ENCODE results near the gene MS4A14. TPM values are rescaled to one million over a fixed set of nuclear protein-coding genes. Genes with fewer than 3 reads are reported as not detected.

Gene MS4A14
- polyA plus RNA-seq, 4 donors, result 0.12 to 1.2 TPM; not detected in 2

DNA sequence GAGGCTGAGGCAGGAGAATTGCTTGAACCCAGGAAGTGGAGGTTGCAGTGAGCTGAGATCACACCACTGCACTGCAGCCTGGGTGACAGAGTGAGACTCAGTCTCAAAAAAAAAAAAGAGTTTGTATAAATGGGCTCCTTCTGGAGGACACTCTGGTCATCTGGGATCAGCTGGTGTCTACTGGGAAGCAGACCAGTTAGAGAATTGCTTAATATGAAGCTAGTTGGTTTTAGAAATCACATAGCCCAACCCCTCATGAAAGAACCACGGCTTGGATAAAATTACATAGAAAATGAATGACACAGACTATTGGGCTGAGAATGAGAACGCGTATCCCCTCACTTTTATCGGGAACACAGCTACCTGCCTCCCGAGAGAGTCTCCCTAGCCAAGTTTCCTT is 3.2 kb upstream of the MS4A14 start:
- DNase-seq (no peak), FAIRE-seq (no peak)
- H3K4me3 ChIP-seq (ENCODE audit: low read depth in 1 of 3, low read length in 3 of 3), result no peak overlapping the region
- no peaks in the 10 kb centered on the region for H3K36me3 ChIP-seq (ENCODE audit: control insufficient read depth in 3 of 3, insufficient read depth in 2 of 3, low read depth in 1 of 3, low read length in 3 of 3)
- H3K4me1 ChIP-seq (ENCODE audit: control insufficient read depth in 3 of 3, insufficient read depth in 2 of 3, low read depth in 1 of 3, low read length in 2 of 3), result no peaks in the 10 kb centered on the region
- no peak overlapping the region for H3K27ac ChIP-seq (ENCODE audit: low read depth in 1 of 3, low read length in 2 of 3)
- 87 to 91% (median 91%) methylated on average over 5 of the region's 5 CpGs for WGBS, 3 donors
- H3K9me3 ChIP-seq (ENCODE audit: control insufficient read depth in 2 of 2, insufficient read depth in 1 of 2, low read depth in 1 of 2, low read length in 1 of 2), result no peaks in the 10 kb centered on the region
- no peaks in the 10 kb centered on the region for H3K27me3 ChIP-seq (ENCODE audit: control insufficient read depth in 3 of 3, insufficient read depth in 3 of 3, low read length in 3 of 3)

DNA sequence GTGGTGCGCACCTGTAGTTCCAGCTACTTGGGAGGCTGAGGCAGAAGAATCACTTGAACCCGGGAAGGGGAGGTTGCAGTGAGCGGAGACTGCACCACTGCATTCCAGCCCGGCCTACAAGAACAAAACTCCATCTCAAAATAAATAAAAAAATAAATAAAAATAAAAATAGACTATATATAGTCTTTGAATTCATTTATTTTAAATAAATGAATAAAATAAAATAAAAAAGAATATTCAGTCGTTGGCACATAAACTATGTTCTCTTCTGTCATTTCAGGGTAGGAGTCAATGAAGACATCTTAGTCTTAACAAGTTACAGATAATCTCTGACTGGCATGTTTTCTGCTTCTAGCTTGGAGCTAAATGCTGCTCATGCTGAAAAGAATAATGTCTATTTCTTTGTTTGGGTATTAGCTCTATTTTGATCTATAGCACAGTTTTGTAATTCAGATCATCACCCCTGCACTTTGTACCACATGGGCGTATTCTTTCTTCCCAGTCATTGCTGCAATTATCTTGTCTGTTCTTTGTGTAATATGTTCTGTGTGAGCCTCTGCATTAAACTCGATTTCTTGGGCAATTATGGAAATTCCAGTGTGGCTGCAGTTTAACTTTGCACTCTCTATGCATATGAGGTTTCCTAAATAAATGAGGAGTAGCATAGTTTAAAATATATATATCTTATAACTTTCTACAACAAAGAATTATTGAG is 1.4 kb upstream of the MS4A14 start:
- DNase-seq, result no peak
- 63 to 84% (median 65%) methylated on average over 7 of the region's 7 CpGs for WGBS, 3 donors
- Histone ChIP-seq H3K9me3 (ENCODE audit: control insufficient read depth in 2 of 2, insufficient read depth in 1 of 2, low read depth in 1 of 2, low read length in 1 of 2) (no peaks in the 10 kb centered on the region), H3K27ac (ENCODE audit: low read depth in 1 of 3, low read length in 2 of 3) (no peak overlapping the region), H3K4me3 (ENCODE audit: low read depth in 1 of 3, low read length in 3 of 3) (no peak overlapping the region), H3K4me1 (ENCODE audit: control insufficient read depth in 3 of 3, insufficient read depth in 2 of 3, low read depth in 1 of 3, low read length in 2 of 3) (no peaks in the 10 kb centered on the region), H3K27me3 (ENCODE audit: control insufficient read depth in 3 of 3, insufficient read depth in 3 of 3, low read length in 3 of 3) (no peaks in the 10 kb centered on the region), H3K36me3 (ENCODE audit: control insufficient read depth in 3 of 3, insufficient read depth in 2 of 3, low read depth in 1 of 3, low read length in 3 of 3) (no peaks in the 10 kb centered on the region)
- no peak for FAIRE-seq

DNA sequence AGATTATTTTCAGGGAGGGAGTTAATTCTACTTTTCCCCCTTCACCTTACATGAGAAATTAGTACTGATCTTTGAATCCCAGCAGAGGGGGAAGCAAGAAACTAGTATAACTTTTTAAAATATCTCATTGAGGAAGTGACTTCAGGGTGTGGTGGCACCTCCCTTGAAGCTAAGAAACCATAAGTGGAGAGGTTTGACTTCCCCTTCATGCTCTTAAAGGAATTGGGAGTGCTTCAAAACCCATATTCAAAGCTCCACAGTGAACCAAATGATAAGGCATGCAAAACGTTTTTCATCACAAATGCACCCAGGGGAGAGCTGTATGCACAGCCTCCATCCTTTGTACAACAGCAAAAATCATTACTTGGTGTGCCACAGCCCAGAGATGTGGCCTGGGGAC is 540 bp downstream of the MS4A14 start:
- H3K4me1 ChIP-seq (ENCODE audit: control insufficient read depth in 3 of 3, insufficient read depth in 2 of 3, low read depth in 1 of 3, low read length in 2 of 3), result no peaks in the 10 kb centered on the region
- H3K9me3 ChIP-seq (ENCODE audit: control insufficient read depth in 2 of 2, insufficient read depth in 1 of 2, low read depth in 1 of 2, low read length in 1 of 2), result no peaks in the 10 kb centered on the region
- H3K4me3 ChIP-seq (ENCODE audit: low read depth in 1 of 3, low read length in 3 of 3), result no peak overlapping the region
- FAIRE-seq (no peak), DNase-seq (no peak)
- H3K36me3 ChIP-seq (ENCODE audit: control insufficient read depth in 3 of 3, insufficient read depth in 2 of 3, low read depth in 1 of 3, low read length in 3 of 3), result no peaks in the 10 kb centered on the region
- WGBS, 3 donors, result 0 to 11% (median 7%) methylated on average over 1 of the region's 1 CpG
- H3K27me3 ChIP-seq (ENCODE audit: control insufficient read depth in 3 of 3, insufficient read depth in 3 of 3, low read length in 3 of 3), result no peaks in the 10 kb centered on the region
- H3K27ac ChIP-seq (ENCODE audit: low read depth in 1 of 3, low read length in 2 of 3), result no peak overlapping the region

DNA sequence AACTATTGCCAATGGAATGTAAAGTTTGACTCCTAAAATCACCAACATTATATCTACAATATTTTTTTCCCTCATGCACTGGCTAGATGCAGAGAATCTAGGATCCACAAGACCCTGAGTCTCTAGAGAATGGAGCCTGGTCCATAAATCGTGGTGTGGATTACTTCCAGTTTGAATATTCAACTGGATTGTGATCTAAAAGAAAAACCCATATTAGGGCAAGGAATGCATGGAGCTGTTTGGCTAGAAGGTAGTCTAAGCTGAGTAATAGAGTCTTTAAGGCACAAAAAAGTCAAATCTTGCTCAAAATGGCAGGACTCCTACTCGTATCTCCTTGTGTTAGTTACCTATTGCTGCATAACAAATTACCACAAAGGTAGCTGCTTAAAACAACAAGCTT is 23.8 kb downstream of the MS4A14 start:
- Histone ChIP-seq H3K4me1 (ENCODE audit: control insufficient read depth in 3 of 3, insufficient read depth in 2 of 3, low read depth in 1 of 3, low read length in 2 of 3) (no peaks in the 10 kb centered on the region), H3K27ac (ENCODE audit: low read depth in 1 of 3, low read length in 2 of 3) (no peak overlapping the region), H3K4me3 (ENCODE audit: low read depth in 1 of 3, low read length in 3 of 3) (no peak overlapping the region), H3K27me3 (ENCODE audit: control insufficient read depth in 3 of 3, insufficient read depth in 3 of 3, low read length in 3 of 3) (peaks cover 0 to 3% (median 0%) of the 10 kb centered on the region in 3 donors), H3K36me3 (ENCODE audit: control insufficient read depth in 3 of 3, insufficient read depth in 2 of 3, low read depth in 1 of 3, low read length in 3 of 3) (no peaks in the 10 kb centered on the region), H3K9me3 (ENCODE audit: control insufficient read depth in 2 of 2, insufficient read depth in 1 of 2, low read depth in 1 of 2, low read length in 1 of 2) (no peaks in the 10 kb centered on the region)
- DNase-seq (no peak), FAIRE-seq (no peak)
- WGBS, 3 donors, result 19 to 26% (median 23%) methylated on average over 2 of the region's 2 CpGs

DNA sequence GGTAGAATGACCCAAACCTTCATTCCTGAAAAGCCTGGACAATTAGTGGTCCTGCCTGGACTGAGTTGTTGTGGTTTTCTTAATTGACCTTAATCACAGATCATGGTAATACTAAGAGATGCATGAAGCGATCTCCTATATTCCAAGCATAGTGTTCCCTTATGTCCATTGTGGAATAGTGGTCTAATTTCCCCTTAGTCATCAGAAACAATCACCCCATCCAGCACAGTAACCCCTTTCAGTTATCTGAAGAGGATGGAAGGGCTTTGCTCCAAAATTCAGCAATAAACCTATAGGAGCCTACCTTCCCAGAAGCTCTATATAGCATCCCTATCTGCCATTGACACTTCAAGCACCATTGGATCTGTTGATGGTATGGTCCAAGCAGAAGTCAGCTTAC is 26.4 kb downstream of the MS4A14 start:
- no peaks in the 10 kb centered on the region for H3K9me3 ChIP-seq (ENCODE audit: control insufficient read depth in 2 of 2, insufficient read depth in 1 of 2, low read depth in 1 of 2, low read length in 1 of 2)

DNA sequence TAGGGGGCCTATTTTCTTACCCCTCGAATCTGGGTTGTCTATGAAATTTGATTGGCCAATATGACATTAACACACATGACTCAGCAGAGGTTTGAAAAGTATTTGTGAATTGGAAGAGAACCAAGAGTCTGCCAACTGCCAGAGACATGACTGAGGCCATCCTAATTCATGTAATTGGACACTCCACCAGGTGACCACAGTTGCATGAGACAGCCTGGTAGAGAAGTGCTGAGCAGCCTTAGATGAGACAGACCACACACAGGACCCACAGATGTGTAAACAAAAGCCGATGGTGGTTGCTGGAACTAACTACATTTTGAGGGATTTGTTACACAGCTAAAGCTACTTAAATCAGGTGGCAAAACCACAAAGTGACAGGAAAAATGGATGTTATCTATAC is 32.3 kb downstream of the MS4A14 start:
- Histone ChIP-seq H3K36me3 (ENCODE audit: control insufficient read depth in 3 of 3, insufficient read depth in 2 of 3, low read depth in 1 of 3, low read length in 3 of 3) (no peaks in the 10 kb centered on the region), H3K9me3 (ENCODE audit: control insufficient read depth in 2 of 2, insufficient read depth in 1 of 2, low read depth in 1 of 2, low read length in 1 of 2) (no peaks in the 10 kb centered on the region), H3K4me1 (ENCODE audit: control insufficient read depth in 3 of 3, insufficient read depth in 2 of 3, low read depth in 1 of 3, low read length in 2 of 3) (peaks cover 0 to 1% (median 0%) of the 10 kb centered on the region in 3 donors), H3K27me3 (ENCODE audit: control insufficient read depth in 3 of 3, insufficient read depth in 3 of 3, low read length in 3 of 3) (no peaks in the 10 kb centered on the region), H3K27ac (ENCODE audit: low read depth in 1 of 3, low read length in 2 of 3) (no peak overlapping the region), H3K4me3 (ENCODE audit: low read depth in 1 of 3, low read length in 3 of 3) (no peak overlapping the region)
- 57 to 71% (median 60%) methylated on average over 2 of the region's 2 CpGs for WGBS, 3 donors
- DNase-seq, result no peak
- no peak for FAIRE-seq

More for the DNA sequence above, 26.4 kb downstream of the MS4A14 start:
- Histone ChIP-seq H3K27ac (ENCODE audit: low read depth in 1 of 3, low read length in 2 of 3) (no peak overlapping the region), H3K36me3 (ENCODE audit: control insufficient read depth in 3 of 3, insufficient read depth in 2 of 3, low read depth in 1 of 3, low read length in 3 of 3) (no peaks in the 10 kb centered on the region), H3K27me3 (ENCODE audit: control insufficient read depth in 3 of 3, insufficient read depth in 3 of 3, low read length in 3 of 3) (peaks cover 0 to 3% (median 0%) of the 10 kb centered on the region in 3 donors), H3K4me3 (ENCODE audit: low read depth in 1 of 3, low read length in 3 of 3) (no peak overlapping the region), H3K4me1 (ENCODE audit: control insufficient read depth in 3 of 3, insufficient read depth in 2 of 3, low read depth in 1 of 3, low read length in 2 of 3) (no peaks in the 10 kb centered on the region)
- FAIRE-seq (no peak), DNase-seq (no peak)
- 50 to 84% (median 60%) methylated on average over 1 of the region's 1 CpG for WGBS, 3 donors

DNA sequence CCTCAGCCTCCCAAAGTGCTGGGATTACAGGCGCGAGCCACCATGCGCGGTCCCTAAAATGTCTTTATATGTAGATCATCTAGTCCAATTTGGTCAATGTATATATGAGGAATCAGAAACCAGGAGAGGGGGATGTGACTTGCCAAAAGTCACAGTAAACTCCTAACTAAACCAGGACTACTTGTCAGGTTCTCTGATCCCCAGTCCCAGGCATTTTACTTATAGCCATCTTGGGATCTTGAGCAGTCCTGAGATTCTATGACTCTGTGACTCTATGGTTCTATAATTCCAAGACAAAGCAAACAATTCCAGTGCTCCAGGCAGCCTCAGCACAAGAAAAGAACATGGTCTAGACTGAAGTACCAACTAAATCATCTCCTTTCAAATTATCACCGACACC is 33.0 kb downstream of the MS4A14 start, which contains the start of gene MS4A5:
Gene MS4A5, plus strand, starts transcription at position 301 of the 400 bp plus-strand sequence. CDS start 103 bp downstream, outside the sequence.
- DNase-seq, result no peak
- Histone ChIP-seq H3K9me3 (ENCODE audit: control insufficient read depth in 2 of 2, insufficient read depth in 1 of 2, low read depth in 1 of 2, low read length in 1 of 2) (no peaks in the 10 kb centered on the region), H3K36me3 (ENCODE audit: control insufficient read depth in 3 of 3, insufficient read depth in 2 of 3, low read depth in 1 of 3, low read length in 3 of 3) (no peaks in the 10 kb centered on the region), H3K27me3 (ENCODE audit: control insufficient read depth in 3 of 3, insufficient read depth in 3 of 3, low read length in 3 of 3) (no peaks in the 10 kb centered on the region), H3K4me3 (ENCODE audit: low read depth in 1 of 3, low read length in 3 of 3) (no peak within 1 kb of the TSS), H3K4me1 (ENCODE audit: control insufficient read depth in 3 of 3, insufficient read depth in 2 of 3, low read depth in 1 of 3, low read length in 2 of 3) (peaks cover 0 to 1% (median 0%) of the 10 kb centered on the region in 3 donors), H3K27ac (ENCODE audit: low read depth in 1 of 3, low read length in 2 of 3) (no peak within 1 kb of the TSS)
- FAIRE-seq, result no peak
- 96 to 98% (median 98%) methylated on average over 5 of the region's 5 CpGs for WGBS, 3 donors

DNA sequence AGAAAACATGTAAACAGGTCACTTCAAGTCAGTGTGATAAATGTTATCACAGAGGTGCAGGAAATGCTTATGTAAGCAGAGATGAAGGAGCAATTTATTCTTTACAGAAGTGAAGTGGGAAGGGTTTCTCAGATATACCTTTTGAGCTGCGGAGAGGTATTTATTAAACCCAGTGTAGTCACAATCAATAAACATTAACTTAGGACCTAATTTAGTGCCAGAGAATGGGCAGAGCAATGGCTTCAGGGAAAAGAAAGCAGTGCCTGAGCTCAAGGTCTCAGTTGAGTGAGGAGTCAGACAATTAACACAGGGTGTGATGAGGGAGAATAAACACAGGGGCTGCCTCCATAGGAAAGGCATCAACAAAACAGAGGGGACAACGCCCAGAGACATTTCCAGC is 35.0 kb downstream of the MS4A14 start:
- H3K4me1 ChIP-seq (ENCODE audit: control insufficient read depth in 3 of 3, insufficient read depth in 2 of 3, low read depth in 1 of 3, low read length in 2 of 3), result peaks cover 0 to 1% (median 0%) of the 10 kb centered on the region in 3 donors
- FAIRE-seq (no peak), DNase-seq (peak; percentile 17 to 18)
- no peaks in the 10 kb centered on the region for H3K36me3 ChIP-seq (ENCODE audit: control insufficient read depth in 3 of 3, insufficient read depth in 2 of 3, low read depth in 1 of 3, low read length in 3 of 3)
- no peak overlapping the region for H3K27ac ChIP-seq (ENCODE audit: low read depth in 1 of 3, low read length in 2 of 3)
- no peak overlapping the region for H3K4me3 ChIP-seq (ENCODE audit: low read depth in 1 of 3, low read length in 3 of 3)
- no peaks in the 10 kb centered on the region for H3K27me3 ChIP-seq (ENCODE audit: control insufficient read depth in 3 of 3, insufficient read depth in 3 of 3, low read length in 3 of 3)
- no peaks in the 10 kb centered on the region for H3K9me3 ChIP-seq (ENCODE audit: control insufficient read depth in 2 of 2, insufficient read depth in 1 of 2, low read depth in 1 of 2, low read length in 1 of 2)
- 25 to 47% (median 31%) methylated on average over 2 of the region's 2 CpGs for WGBS, 3 donors

DNA sequence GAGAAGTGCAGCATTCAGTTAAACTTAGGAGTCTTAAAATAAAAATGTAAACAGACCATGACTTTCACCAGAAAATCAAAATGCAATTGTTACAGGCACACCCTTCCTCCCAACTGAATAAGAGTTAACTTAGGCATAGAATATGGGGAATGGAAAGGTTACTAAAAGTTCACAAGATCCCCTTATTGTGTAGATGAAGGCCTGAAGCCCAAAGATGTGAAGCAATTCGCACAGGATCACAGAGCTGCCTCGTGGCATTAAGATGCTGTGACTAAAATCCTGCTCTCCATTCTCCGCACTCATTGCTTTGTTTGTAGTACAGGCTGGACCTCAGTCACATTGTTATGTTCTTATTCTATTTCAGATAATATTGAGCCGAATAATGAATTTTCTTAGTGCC is 37.1 kb downstream of the MS4A14 start:
- no peak overlapping the region for H3K27ac ChIP-seq (ENCODE audit: low read depth in 1 of 3, low read length in 2 of 3)
- H3K9me3 ChIP-seq (ENCODE audit: control insufficient read depth in 2 of 2, insufficient read depth in 1 of 2, low read depth in 1 of 2, low read length in 1 of 2), result no peaks in the 10 kb centered on the region
- DNase-seq (no peak), FAIRE-seq (no peak)
- 84 to 92% (median 84%) methylated on average over 4 of the region's 4 CpGs for WGBS, 3 donors
- H3K27me3 ChIP-seq (ENCODE audit: control insufficient read depth in 3 of 3, insufficient read depth in 3 of 3, low read length in 3 of 3), result no peaks in the 10 kb centered on the region
- no peaks in the 10 kb centered on the region for H3K36me3 ChIP-seq (ENCODE audit: control insufficient read depth in 3 of 3, insufficient read depth in 2 of 3, low read depth in 1 of 3, low read length in 3 of 3)
- no peak overlapping the region for H3K4me3 ChIP-seq (ENCODE audit: low read depth in 1 of 3, low read length in 3 of 3)
- H3K4me1 ChIP-seq (ENCODE audit: control insufficient read depth in 3 of 3, insufficient read depth in 2 of 3, low read depth in 1 of 3, low read length in 2 of 3), result peaks cover 0 to 1% (median 0%) of the 10 kb centered on the region in 3 donors

All from small intestine (tissue), 7 donors.